ENCODE measurements around the gene MAPK1IP1L.

GRCh38 chr14:55111122-55111708 lies 59.8 kb downstream of the MAPK1IP1L start:
- TF ChIP-seq CTCF (conservative IDR thresholded peaks at IDR 0.05; ENCODE audit: low read depth in 2 of 2) (peak in 1 of 2 experiments; percentile 26; a peak in 1 of 4 replicates), EZH2phosphoT487 (IDR thresholded peaks at IDR 0.05; ENCODE audit: unreplicated experiment) (no peak), REST (IDR thresholded peaks at IDR 0.05; ENCODE audit: unreplicated experiment) (no peak), EZH2 (IDR thresholded peaks at IDR 0.05; ENCODE audit: low read depth, unreplicated experiment) (no peak), STAT1 (IDR thresholded peaks at IDR 0.05; ENCODE audit: unreplicated experiment) (no peak), POLR2AphosphoS5 (IDR thresholded peaks at IDR 0.05; ENCODE audit: low read depth) (no peak), CREB1 (CRISPR knock-in tag; IDR thresholded peaks at IDR 0.05; ENCODE audit: low read depth) (no peak), JUNB (IDR thresholded peaks at IDR 0.05; ENCODE audit: unreplicated experiment) (no peak), ZNF114 (CRISPR knock-in tag; IDR thresholded peaks at IDR 0.05) (no peak), ZNF331 (CRISPR knock-in tag; IDR thresholded peaks at IDR 0.05; ENCODE audit: low read depth) (no peak)

Measured in GM23338 (cell line).